H9 (cell line): ENCODE data around the gene GRWD1. TPM values are rescaled to one million over a fixed set of nuclear protein-coding genes. Genes with fewer than 3 reads are reported as not detected.

Experiments used
- DNase-seq: peaks from one replicate; pipeline ENCODE4 v3.0.0-alpha.2; 2017
- H2AFZ ChIP-seq: one replicate; pipeline ENCODE4 v1.6.1; 2013; ENCODE audit warnings: mild to moderate bottlenecking, low read length, control low read depth, moderate library complexity
- H2AK5ac ChIP-seq: 2 replicates; pipeline ENCODE4 v1.6.1; 2013; ENCODE audit warnings: low read length, control low read depth, mixed read lengths; ENCODE audit not compliant: insufficient read length
- H2BK120ac ChIP-seq: one replicate; pipeline ENCODE4 v1.6.1; 2013; ENCODE audit warnings: low read depth, mild to moderate bottlenecking, low read length, control low read depth, inconsistent platforms; ENCODE audit not compliant: poor library complexity, severe bottlenecking
- H2BK12ac ChIP-seq: 2 replicates; pipeline ENCODE4 v1.6.1; 2013; ENCODE audit warnings: low read length, control low read depth, mixed read lengths, low read depth; ENCODE audit not compliant: insufficient read length
- H2BK15ac ChIP-seq: 2 replicates; pipeline ENCODE4 v1.6.1; 2013; ENCODE audit warnings: low read depth, low read length, control low read depth
- H2BK20ac ChIP-seq: one replicate; pipeline ENCODE4 v1.6.1; 2013; ENCODE audit warnings: low read depth, mild to moderate bottlenecking, low read length, control low read depth, inconsistent platforms; ENCODE audit not compliant: poor library complexity, severe bottlenecking
- H2BK5ac ChIP-seq: 2 replicates; pipeline ENCODE4 v1.6.1; 2013; ENCODE audit warnings: low read length, control low read depth, mixed read lengths; ENCODE audit not compliant: insufficient read length
- H3K14ac ChIP-seq: 2 replicates; pipeline ENCODE4 v1.6.1; 2013; ENCODE audit warnings: low read length, control low read depth; ENCODE audit not compliant: insufficient read depth
- H3K18ac ChIP-seq: 2 replicates; pipeline ENCODE4 v1.6.1; 2013; ENCODE audit warnings: low read depth, mild to moderate bottlenecking, mixed read lengths, low read length, control low read depth; ENCODE audit not compliant: insufficient read length
- H3K23ac ChIP-seq: 2 replicates; pipeline ENCODE4 v1.6.1; 2013; ENCODE audit warnings: low read length, control low read depth, mixed read lengths, low read depth; ENCODE audit not compliant: insufficient read length
- H3K23me2 ChIP-seq: 2 replicates; pipeline ENCODE4 v1.6.1; 2013; ENCODE audit warnings: low read depth, mild to moderate bottlenecking, mixed read lengths, low read length, control low read depth; ENCODE audit not compliant: insufficient read length, poor library complexity, severe bottlenecking
- H3K27ac ChIP-seq: 2 replicates; pipeline ENCODE4 v1.5.1; 2013; ENCODE audit warnings: low read length, control low read depth, mixed read lengths, low read depth; ENCODE audit not compliant: insufficient read length
- H3K27me3 ChIP-seq: 2 replicates; pipeline ENCODE4 v1.6.1; 2013; ENCODE audit warnings: low read length, control low read depth, inconsistent platforms; ENCODE audit not compliant: insufficient read depth
- H3K4ac ChIP-seq: 2 replicates; pipeline ENCODE4 v1.6.1; 2013; ENCODE audit warnings: low read depth, mild to moderate bottlenecking, control low read depth, inconsistent platforms, low read length, moderate library complexity
- H3K4me1 ChIP-seq: 2 replicates; pipeline ENCODE4 v1.6.1; 2013; ENCODE audit warnings: low read length, control low read depth, inconsistent platforms; ENCODE audit not compliant: insufficient read depth
- H3K4me2 ChIP-seq: 2 replicates; pipeline ENCODE4 v1.6.1; 2013; ENCODE audit warnings: low read length, control low read depth, mixed read lengths; ENCODE audit not compliant: insufficient read length, insufficient read depth
- H3K56ac ChIP-seq: 2 replicates; pipeline ENCODE4 v1.6.1; 2013; ENCODE audit warnings: low read depth, mild to moderate bottlenecking, mixed read lengths, low read length, control low read depth; ENCODE audit not compliant: insufficient read length
- H3K79me1 ChIP-seq: 2 replicates; pipeline ENCODE4 v1.6.1; 2013; ENCODE audit warnings: low read depth, mild to moderate bottlenecking, moderate library complexity, low read length, control low read depth, inconsistent platforms; ENCODE audit not compliant: insufficient read depth, poor library complexity, severe bottlenecking
- H3K79me2 ChIP-seq: 2 replicates; pipeline ENCODE4 v1.6.1; 2013; ENCODE audit warnings: low read length, control low read depth, inconsistent platforms; ENCODE audit not compliant: insufficient read depth
- H3K9ac ChIP-seq: 2 replicates; pipeline ENCODE4 v1.6.1; 2013; ENCODE audit warnings: low read length, control low read depth, mixed read lengths; ENCODE audit not compliant: insufficient read length; ENCODE audit errors: extremely low read depth
- H3K9me3 ChIP-seq: one replicate; pipeline ENCODE4 v1.6.1; 2013; ENCODE audit warnings: low read depth, low read length, inconsistent platforms; ENCODE audit not compliant: control insufficient read depth
- H3T11ph ChIP-seq: one replicate; pipeline ENCODE4 v1.6.1; 2013; ENCODE audit warnings: mild to moderate bottlenecking, low read length, control low read depth, inconsistent platforms
- H4K20me1 ChIP-seq: one replicate; pipeline ENCODE4 v1.6.1; 2013; ENCODE audit not compliant: control insufficient read depth, insufficient read length, insufficient read depth
- H4K5ac ChIP-seq: 2 replicates; pipeline ENCODE4 v1.6.1; 2013; ENCODE audit warnings: low read depth, mild to moderate bottlenecking, mixed read lengths, low read length, control low read depth; ENCODE audit not compliant: insufficient read length
- H4K8ac ChIP-seq: replicated peaks from 2 replicates; pipeline ENCODE4 v1.6.1; 2013; ENCODE audit warnings: low read length, control low read depth, mixed read lengths, low read depth; ENCODE audit not compliant: insufficient read length
- H4K91ac ChIP-seq: 2 replicates; pipeline ENCODE4 v1.6.1; 2013; ENCODE audit warnings: low read depth, mild to moderate bottlenecking, moderate library complexity, mixed read lengths, low read length, control low read depth; ENCODE audit not compliant: insufficient read length
- H3K27ac Mint-ChIP-seq, 3 experiments: 2 replicates in 2 of 3; 3 replicates in 1 of 3; pipeline ENCODE4 v1.8.0; 2020 to 2021; ENCODE audit warnings: mixed read lengths in 3 of 3, mild to moderate bottlenecking in 1 of 3, moderate library complexity in 1 of 3
- H3K27me3 Mint-ChIP-seq: 2 replicates; pipeline ENCODE4 v1.8.0; 2021; ENCODE audit warnings: low read depth, mild to moderate bottlenecking, moderate library complexity, mixed read lengths
- H3K36me3 Mint-ChIP-seq, 3 experiments: 2 replicates in 2 of 3; 3 replicates in 1 of 3; pipeline ENCODE4 v1.8.0; 2020 to 2021; ENCODE audit warnings: low read depth in 3 of 3, mixed read lengths in 3 of 3; ENCODE audit not compliant: insufficient read depth in 1 of 3
- H3K4me1 Mint-ChIP-seq, 2 experiments: 2 replicates each; pipeline ENCODE4 v1.8.0; 2020; ENCODE audit warnings: mixed read lengths in 2 of 2
- H3K4me3 Mint-ChIP-seq, 2 experiments: 2 replicates in 1 of 2; 3 replicates in 1 of 2; pipeline ENCODE4 v1.8.0; 2020 to 2021; ENCODE audit warnings: mild to moderate bottlenecking in 2 of 2, mixed read lengths in 2 of 2, moderate library complexity in 1 of 2
- H3K9me3 Mint-ChIP-seq, 2 experiments: 2 replicates in 1 of 2; 3 replicates in 1 of 2; pipeline ENCODE4 v1.8.0; 2020; ENCODE audit warnings: mild to moderate bottlenecking in 2 of 2, mixed read lengths in 2 of 2, moderate library complexity in 1 of 2
- CTCF ChIP-seq: fragments of 200-600 bp; sonication (generic); conservative IDR thresholded peaks from 3 replicates; pipeline ENCODE4 v1.8.0; 2021; ENCODE audit warnings: antibody characterized with exemption, mild to moderate bottlenecking
- WGBS: extraction: QIAGEN DNeasy Blood & Tissue Kit; methylation state at CpG from one replicate; pipeline ENCODE4 v1.1.7; 2013; ENCODE audit warnings: missing lambda C conversion rate, low lambda C conversion rate, mixed read lengths; ENCODE audit not compliant: insufficient read length; ENCODE audit errors: extremely low coverage; 5-methylcytosine and 5-hydroxymethylcytosine counted together
- total RNA-seq: library from RNA; stranded (reverse); gene quantifications from 2 replicates; pipeline ENCODE4 v1.2.1, GENCODE V29; 2021

GRWD1 gene
- total RNA-seq, 1 experiment from 2014 or later = 92.0 TPM

- Histone ChIP-seq H3K4me1 (no peaks in the 10 kb centered on the region), H2AFZ (no peak overlapping the region), H4K8ac (no peak overlapping the region), H2BK120ac (no peak overlapping the region), H3T11ph (no peak overlapping the region), H3K18ac (no peak overlapping the region), H3K14ac (no peak overlapping the region; the same call in 1 of the 2 replicates), H4K20me1 (no peaks in the 10 kb centered on the region), H3K79me2 (no peaks in the 10 kb centered on the region), H3K4me2 (no peak overlapping the region), H3K4ac (no peak overlapping the region), H3K9ac (no peak overlapping the region), H4K91ac (no peak overlapping the region), H2BK12ac (no peak overlapping the region), H2AK5ac (no peak overlapping the region), H2BK5ac (no peak overlapping the region), H3K9me3 (no peaks in the 10 kb centered on the region), H2BK20ac (no peak overlapping the region), H3K79me1 (no peaks in the 10 kb centered on the region), H3K23me2 (peaks cover 6% of the 10 kb centered on the region), H3K27ac (no peak overlapping the region), H3K56ac (no peak overlapping the region), H2BK15ac (no peak overlapping the region), H3K27me3 (no peaks in the 10 kb centered on the region; the same call in 1 of the 2 replicates), H4K5ac (no peak overlapping the region), H3K23ac (no peak overlapping the region)
- Mint-ChIP-seq H3K4me3 (no peak overlapping the region), H3K36me3 (peaks cover 1 to 32% (median 15%) of the 10 kb centered on the region in 3 experiments), H3K27ac (no peak overlapping the region), H3K9me3 (no peaks in the 10 kb centered on the region; a peak in 1 of 5 replicates), H3K4me1 (peaks cover 22 to 31% of the 10 kb centered on the region in 2 experiments), H3K27me3 (peaks cover 32% of the 10 kb centered on the region)
- TF ChIP-seq CTCF = no peak
- WGBS = no CpG with 5 or more reads among the region's 6 CpGs
- DNase-seq = no peak
These were observed 41.8 kb downstream of the GRWD1 start for GRCh38 chr19:48487544-48487943.
